Activated CD4-positive, alpha-beta memory T cell treated with anti-CD3 and anti-CD28 coated beads for 36 hours (primary cell): ENCODE measurements around the gene ECM2. TPM values are rescaled to one million over a fixed set of nuclear protein-coding genes. Genes with fewer than 3 reads are reported as not detected.

Source experiments
- CTCF ChIA-PET: fragments of 350-600 bp; sonication (Branson Sonifier 250); formaldehyde crosslinking; loops from one replicate; lab custom pipeline; 2021; ENCODE audit warnings: antibody characterized with exemption, inconsistent platforms; lab: Charles Lee
- POLR2A ChIA-PET: fragments of 350-600 bp; sonication (Branson Sonifier 250); formaldehyde crosslinking; loops from one replicate; lab custom pipeline; 2021; ENCODE audit warnings: antibody characterized with exemption; lab: Charles Lee
- DNase-seq: peaks from one replicate; pipeline ENCODE4 v3.0.0-alpha.2; 2020
- H3K27ac Mint-ChIP-seq: one replicate; pipeline ENCODE4 v1.8.0; 2021; ENCODE audit warnings: mixed read lengths
- H3K27me3 Mint-ChIP-seq: one replicate; pipeline ENCODE4 v1.8.0; 2021; ENCODE audit warnings: mixed read lengths
- H3K36me3 Mint-ChIP-seq: one replicate; pipeline ENCODE4 v1.8.0; 2021; ENCODE audit warnings: mixed read lengths
- H3K4me1 Mint-ChIP-seq: one replicate; pipeline ENCODE4 v1.8.0; 2021; ENCODE audit warnings: low read depth, mixed read lengths
- H3K4me3 Mint-ChIP-seq: one replicate; pipeline ENCODE4 v1.8.0; 2021; ENCODE audit warnings: mild to moderate bottlenecking, mixed read lengths
- H3K9me3 Mint-ChIP-seq: one replicate; pipeline ENCODE4 v1.8.0; 2021; ENCODE audit warnings: mixed read lengths
- intact Hi-C: fragments of 100-400 bp; cut with micrococcal nuclease; formaldehyde crosslinking; loops from one replicate; pipeline ENCODE4 v1.15.1; 2023
- total RNA-seq, 2 experiments: library from RNA; stranded (reverse); gene quantifications; one replicate each; pipeline ENCODE4 v1.2.3, GENCODE V29; 2021

ECM2 gene
- total RNA-seq, 2 experiments from 2014 or later = not detected

DNA sequence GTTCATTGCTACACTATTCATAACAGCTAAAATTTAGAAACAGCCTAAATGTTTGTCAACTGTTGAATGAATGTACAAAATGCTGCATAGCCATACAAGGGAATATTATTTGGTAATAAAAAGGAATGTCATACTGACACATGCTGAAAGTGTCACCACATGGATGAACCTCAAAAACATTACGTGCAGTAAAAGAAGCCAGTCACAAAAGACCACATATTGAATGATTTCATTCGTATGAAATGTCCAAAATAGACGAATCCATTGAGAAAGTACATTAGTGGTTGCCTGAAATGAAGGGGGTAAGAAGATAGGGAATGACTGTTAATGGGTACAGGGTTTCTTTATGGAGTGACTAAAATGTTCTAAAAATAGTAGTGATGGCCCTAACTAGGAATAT is 11.6 kb upstream of the ECM2 start:
- no peak overlapping the region for H3K27ac Mint-ChIP-seq
- no peaks in the 10 kb centered on the region for H3K27me3 Mint-ChIP-seq
- POLR2A ChIA-PET = no interaction called here

DNA sequence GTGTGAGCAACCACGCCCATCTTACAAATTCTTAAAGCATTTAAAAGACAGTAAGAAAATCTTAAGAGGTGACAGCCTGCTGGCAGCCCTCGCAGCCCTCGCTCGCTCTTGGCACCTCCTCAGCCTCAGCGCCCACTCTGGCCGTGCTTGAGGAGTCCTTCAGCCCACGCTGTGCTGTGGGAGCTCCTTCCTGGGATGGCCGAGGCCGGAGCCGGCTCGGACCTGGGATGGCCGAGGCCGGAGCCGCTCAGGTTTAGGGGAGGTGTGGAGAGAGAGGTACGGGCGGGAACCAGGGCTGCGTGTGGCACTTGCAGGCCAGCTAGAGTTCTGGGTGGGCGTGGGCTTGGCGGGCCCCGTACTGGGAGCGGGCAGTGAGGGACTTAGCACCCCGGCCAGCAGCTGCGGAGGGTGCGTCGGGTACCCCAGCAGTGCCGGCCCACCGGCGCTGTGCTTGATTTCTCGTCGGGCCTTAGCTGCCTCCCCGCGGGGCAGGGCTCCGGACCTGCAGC is 9.3 kb upstream of the ECM2 start:
- no peak overlapping the region for H3K4me3 Mint-ChIP-seq
- intact Hi-C loops = no loop called here
- no peaks in the 10 kb centered on the region for H3K27me3 Mint-ChIP-seq
- H3K9me3 Mint-ChIP-seq = no peaks in the 10 kb centered on the region
- ChIA-PET POLR2A (no interaction called here), CTCF (no interaction called here)
- DNase-seq = no peak
- H3K36me3 Mint-ChIP-seq = peaks cover 5% of the 10 kb centered on the region
- no peak overlapping the region for H3K27ac Mint-ChIP-seq
- H3K4me1 Mint-ChIP-seq = no peaks in the 10 kb centered on the region

More for the DNA sequence above, 11.6 kb upstream of the ECM2 start:
- Mint-ChIP-seq H3K4me1 (no peaks in the 10 kb centered on the region), H3K9me3 (no peaks in the 10 kb centered on the region), H3K4me3 (no peak overlapping the region), H3K36me3 (peaks cover 5% of the 10 kb centered on the region)
- intact Hi-C loops = no loop called here
- CTCF ChIA-PET = no interaction called here
- DNase-seq = no peak

DNA sequence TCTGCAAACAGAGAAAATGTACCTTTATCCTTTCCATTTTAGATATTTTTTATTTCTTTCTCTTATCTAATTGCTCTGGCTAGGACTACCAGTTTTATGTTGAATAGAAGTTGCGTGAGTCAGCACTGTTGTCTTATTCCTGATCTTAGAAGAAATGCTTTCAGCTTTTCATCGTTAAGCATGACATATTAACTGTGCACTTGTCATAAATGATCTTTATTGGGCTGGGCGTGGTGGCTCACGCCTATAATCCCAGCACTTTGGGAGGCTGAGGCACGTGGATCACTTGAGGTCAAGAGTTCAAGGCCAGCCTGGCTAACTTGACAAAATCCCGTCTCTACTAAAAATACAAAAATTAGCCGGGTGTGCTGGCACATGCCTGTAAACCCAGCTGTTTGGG is 8.2 kb upstream of the ECM2 start:
- ChIA-PET CTCF (no interaction called here), POLR2A (no interaction called here)
- DNase-seq = no peak
- Mint-ChIP-seq H3K4me1 (no peaks in the 10 kb centered on the region), H3K4me3 (no peak overlapping the region), H3K27me3 (no peaks in the 10 kb centered on the region), H3K36me3 (peaks cover 5% of the 10 kb centered on the region), H3K9me3 (no peaks in the 10 kb centered on the region), H3K27ac (no peak overlapping the region)
- intact Hi-C loops = no loop called here

DNA sequence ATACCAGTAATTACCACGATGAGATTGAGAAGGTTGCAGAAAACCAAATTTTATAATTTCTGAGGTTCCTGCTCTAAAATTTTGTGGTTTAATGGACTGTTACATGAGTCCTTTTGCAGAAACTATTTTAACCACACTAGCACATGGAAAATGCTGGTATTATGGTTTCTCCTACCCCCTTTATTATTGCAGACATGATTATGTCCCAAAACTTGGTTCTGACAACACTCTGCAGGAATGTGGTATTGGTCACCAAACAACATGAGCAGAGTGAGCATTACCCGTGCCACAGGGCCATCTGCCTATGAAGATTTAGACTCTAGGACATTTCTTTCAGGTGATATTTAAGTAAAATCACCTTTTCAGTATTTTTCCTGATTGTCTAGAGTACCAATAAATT is 2.8 kb upstream of the ECM2 start:
- H3K9me3 Mint-ChIP-seq = no peaks in the 10 kb centered on the region
- ChIA-PET CTCF (no interaction called here), POLR2A (no interaction called here)
- no peak overlapping the region for H3K27ac Mint-ChIP-seq
- no peak for DNase-seq
- peaks cover 7% of the 10 kb centered on the region for H3K4me1 Mint-ChIP-seq
- intact Hi-C loops = no loop called here
- H3K4me3 Mint-ChIP-seq = no peak overlapping the region
- no peaks in the 10 kb centered on the region for H3K36me3 Mint-ChIP-seq
- no peaks in the 10 kb centered on the region for H3K27me3 Mint-ChIP-seq

DNA sequence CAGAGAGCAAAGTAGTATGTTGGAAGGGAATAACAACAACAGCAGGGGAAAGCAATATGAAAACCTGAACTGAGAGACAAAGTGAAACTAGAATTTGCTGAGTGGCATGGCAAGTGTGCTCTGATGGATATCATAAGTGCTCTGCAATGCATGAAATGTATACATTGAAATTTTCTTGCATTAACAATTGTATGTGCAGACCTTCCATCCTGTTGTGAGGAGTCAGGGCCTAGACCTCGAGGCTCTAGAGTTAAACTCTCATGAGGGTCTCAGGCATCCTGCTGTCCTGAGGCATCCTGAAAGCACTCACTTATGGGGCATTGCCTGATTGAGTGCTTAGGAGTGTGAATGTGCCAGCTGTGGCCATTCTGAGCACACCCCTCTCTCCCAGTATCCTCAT is 1.1 kb downstream of the ECM2 start:
- CTCF ChIA-PET = no interaction called here
- POLR2A ChIA-PET = no interaction called here
- Mint-ChIP-seq H3K4me3 (no peak overlapping the region), H3K4me1 (peaks cover 7% of the 10 kb centered on the region), H3K36me3 (no peaks in the 10 kb centered on the region), H3K27me3 (no peaks in the 10 kb centered on the region), H3K9me3 (peaks cover 3% of the 10 kb centered on the region), H3K27ac (no peak overlapping the region)
- no peak for DNase-seq
- intact Hi-C loops = no loop called here

DNA sequence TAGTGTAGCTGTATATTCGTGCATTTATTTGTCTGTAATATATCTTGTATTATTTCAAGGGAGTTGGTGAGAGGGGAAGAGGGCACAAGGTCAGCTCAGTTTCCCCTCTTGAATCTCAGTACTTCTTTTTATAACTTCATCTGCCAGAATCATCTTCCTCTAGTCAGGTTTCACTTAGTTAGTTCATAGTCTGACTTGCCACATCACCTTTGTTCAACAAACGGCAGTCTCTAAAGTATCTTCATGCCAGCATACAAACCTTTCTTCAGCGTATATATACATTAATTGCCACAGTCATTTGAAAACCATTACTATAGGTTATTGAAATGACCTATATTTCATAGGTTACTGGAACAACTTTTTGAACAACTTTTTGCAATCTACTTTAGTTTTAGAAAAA is 1.6 kb downstream of the ECM2 start:
- no peak overlapping the region for H3K27ac Mint-ChIP-seq
- ChIA-PET POLR2A (no interaction called here), CTCF (no interaction called here)
- H3K36me3 Mint-ChIP-seq = no peaks in the 10 kb centered on the region
- intact Hi-C loops = no loop called here
- no peaks in the 10 kb centered on the region for H3K27me3 Mint-ChIP-seq
- H3K4me1 Mint-ChIP-seq = peaks cover 7% of the 10 kb centered on the region
- DNase-seq = no peak
- no peak overlapping the region for H3K4me3 Mint-ChIP-seq
- peaks cover 3% of the 10 kb centered on the region for H3K9me3 Mint-ChIP-seq

DNA sequence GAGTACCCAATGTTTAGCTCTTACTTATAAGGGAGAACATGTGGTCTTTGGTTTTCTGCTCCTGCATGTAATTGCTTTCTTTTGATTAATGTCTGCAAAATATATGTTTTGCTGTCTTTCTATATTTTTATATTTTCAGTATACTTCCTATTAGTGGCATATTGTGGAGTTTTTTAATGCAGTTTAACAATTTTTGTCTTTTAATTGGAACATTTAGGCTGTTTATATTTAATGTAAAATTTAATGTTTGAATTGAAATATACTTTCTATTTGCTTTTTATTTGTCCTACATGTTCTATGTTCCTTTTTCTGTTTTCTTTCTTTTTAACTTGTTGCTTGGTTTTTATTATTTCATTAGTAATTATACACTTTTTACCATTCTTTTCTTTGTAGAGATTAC is 4.9 kb downstream of the ECM2 start:
- POLR2A ChIA-PET = no interaction called here
- DNase-seq = no peak
- intact Hi-C loops = no loop called here
- no peak overlapping the region for H3K27ac Mint-ChIP-seq
- CTCF ChIA-PET = no interaction called here
- peaks cover 7% of the 10 kb centered on the region for H3K4me1 Mint-ChIP-seq
- no peaks in the 10 kb centered on the region for H3K36me3 Mint-ChIP-seq
- H3K4me3 Mint-ChIP-seq = no peak overlapping the region
- peaks cover 3% of the 10 kb centered on the region for H3K9me3 Mint-ChIP-seq
- no peaks in the 10 kb centered on the region for H3K27me3 Mint-ChIP-seq

DNA sequence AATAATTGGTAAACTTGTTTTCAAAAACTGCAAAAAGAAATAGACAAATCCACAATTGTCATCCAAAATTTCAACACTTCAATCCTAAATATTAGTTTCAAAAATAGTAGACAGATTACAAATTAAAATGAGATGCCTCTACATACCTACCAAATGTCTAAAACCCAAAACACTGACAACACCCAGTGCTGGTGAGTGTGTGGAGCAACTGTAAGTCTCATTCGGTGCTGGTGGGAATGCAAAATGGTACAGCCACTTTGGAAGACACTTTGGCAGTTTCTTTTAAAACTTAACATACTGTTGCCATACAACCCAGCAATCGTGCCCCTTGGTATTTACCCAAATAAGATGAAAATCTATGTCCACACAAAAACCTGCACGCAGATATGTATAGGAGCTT is 6.7 kb downstream of the ECM2 start:
- no peaks in the 10 kb centered on the region for H3K27me3 Mint-ChIP-seq
- H3K4me3 Mint-ChIP-seq = no peak overlapping the region
- intact Hi-C loops = no loop called here
- CTCF ChIA-PET = no interaction called here
- no peak for DNase-seq
- POLR2A ChIA-PET = no interaction called here
- H3K36me3 Mint-ChIP-seq = no peaks in the 10 kb centered on the region
- no peaks in the 10 kb centered on the region for H3K4me1 Mint-ChIP-seq
- H3K27ac Mint-ChIP-seq = no peak overlapping the region
- peaks cover 3% of the 10 kb centered on the region for H3K9me3 Mint-ChIP-seq

DNA sequence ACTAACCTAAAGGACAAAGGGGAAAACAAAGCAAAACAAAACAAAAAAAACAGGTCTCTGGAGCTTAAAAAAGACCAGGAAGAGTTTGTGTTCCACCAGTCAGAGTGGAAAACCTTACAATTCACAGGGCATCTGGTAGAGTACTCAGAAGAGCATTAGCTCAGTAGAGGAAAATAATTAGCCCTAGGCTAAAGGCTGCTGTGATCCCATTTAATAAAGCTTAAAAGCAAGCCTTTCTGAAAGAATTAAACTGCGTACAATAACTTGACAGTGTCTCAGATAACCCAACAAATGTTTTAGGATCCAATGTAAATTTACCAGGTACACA is 7.3 kb downstream of the ECM2 start:
- no peaks in the 10 kb centered on the region for H3K36me3 Mint-ChIP-seq
- ChIA-PET POLR2A (no interaction called here), CTCF (no interaction called here)
- peaks cover 3% of the 10 kb centered on the region for H3K9me3 Mint-ChIP-seq
- intact Hi-C loops = no loop called here
- no peaks in the 10 kb centered on the region for H3K27me3 Mint-ChIP-seq
- no peak for DNase-seq
- no peak overlapping the region for H3K27ac Mint-ChIP-seq
- H3K4me1 Mint-ChIP-seq = no peaks in the 10 kb centered on the region
- H3K4me3 Mint-ChIP-seq = no peak overlapping the region

DNA sequence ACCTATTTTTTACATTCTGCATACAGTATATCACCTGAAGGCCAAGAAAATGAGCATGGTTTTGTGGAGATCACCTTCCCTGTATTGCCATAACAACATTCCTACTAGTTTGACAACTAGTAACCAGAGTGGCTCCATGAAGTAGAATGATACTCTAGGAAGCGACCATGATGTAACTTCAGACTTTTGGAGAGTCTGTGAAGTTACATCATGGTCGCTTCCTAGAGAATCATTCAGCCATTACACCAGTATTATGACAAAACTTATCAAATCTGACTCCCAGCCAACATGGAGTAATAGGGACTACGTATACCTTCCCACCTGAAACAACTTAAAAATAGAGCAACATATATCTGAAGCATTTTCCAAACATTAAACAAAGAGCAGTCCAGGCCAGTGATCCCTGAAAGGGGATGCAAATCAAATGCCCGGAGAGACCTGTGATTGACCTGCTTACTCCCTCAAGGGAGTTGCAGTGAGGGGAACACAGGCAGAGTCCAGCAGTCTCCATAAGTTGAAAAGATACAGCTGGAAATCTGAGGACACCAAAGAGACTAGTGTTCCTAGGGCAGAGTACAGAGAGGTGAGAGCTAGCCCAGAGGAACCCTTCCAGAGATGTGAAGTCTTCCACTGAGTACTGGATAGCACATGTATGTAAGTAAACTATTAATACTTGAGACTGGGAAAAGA is 7.8 kb downstream of the ECM2 start:
- H3K4me3 Mint-ChIP-seq = no peak overlapping the region
- H3K36me3 Mint-ChIP-seq = no peaks in the 10 kb centered on the region
- no peaks in the 10 kb centered on the region for H3K4me1 Mint-ChIP-seq
- intact Hi-C loops = no loop called here
- CTCF ChIA-PET = no interaction called here
- POLR2A ChIA-PET = no interaction called here
- no peak for DNase-seq
- no peaks in the 10 kb centered on the region for H3K27me3 Mint-ChIP-seq
- H3K9me3 Mint-ChIP-seq = peaks cover 3% of the 10 kb centered on the region
- no peak overlapping the region for H3K27ac Mint-ChIP-seq

DNA sequence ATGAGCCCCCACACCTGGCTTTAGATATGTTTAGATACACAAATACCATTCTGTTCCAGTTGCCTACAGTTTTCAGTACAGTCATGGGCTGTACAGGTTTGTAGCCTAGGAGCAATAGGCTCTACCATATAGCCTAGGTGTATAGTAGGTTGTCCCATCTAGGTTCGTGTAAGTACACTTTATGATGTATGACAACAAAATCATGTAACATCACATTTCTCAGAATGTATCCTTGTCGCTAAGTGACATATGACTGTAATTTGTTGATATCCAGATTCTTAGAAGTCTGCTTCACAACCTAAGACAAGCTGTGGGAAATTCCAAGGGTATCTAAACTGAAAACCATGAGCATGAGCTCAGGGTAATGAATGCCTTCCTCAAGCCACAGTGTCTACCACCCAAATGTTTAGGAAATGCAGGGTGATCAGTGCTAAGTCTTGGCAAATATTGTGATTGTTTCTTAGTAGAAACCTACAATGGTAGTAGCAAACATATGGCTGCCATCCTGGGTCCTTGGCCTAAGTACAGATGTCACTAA is 8.4 kb downstream of the ECM2 start:
- ChIA-PET POLR2A (no interaction called here), CTCF (interaction anchor here (0.7 kb wide), 1 partner anchor 574 kb away, joined by 3 read pairs; no protein-coding TSS in a partner anchor)
- Mint-ChIP-seq H3K27ac (no peak overlapping the region), H3K4me3 (no peak overlapping the region), H3K36me3 (no peaks in the 10 kb centered on the region), H3K4me1 (no peaks in the 10 kb centered on the region), H3K27me3 (no peaks in the 10 kb centered on the region), H3K9me3 (peaks cover 2% of the 10 kb centered on the region)
- no peak for DNase-seq
- intact Hi-C loops = no loop called here

DNA sequence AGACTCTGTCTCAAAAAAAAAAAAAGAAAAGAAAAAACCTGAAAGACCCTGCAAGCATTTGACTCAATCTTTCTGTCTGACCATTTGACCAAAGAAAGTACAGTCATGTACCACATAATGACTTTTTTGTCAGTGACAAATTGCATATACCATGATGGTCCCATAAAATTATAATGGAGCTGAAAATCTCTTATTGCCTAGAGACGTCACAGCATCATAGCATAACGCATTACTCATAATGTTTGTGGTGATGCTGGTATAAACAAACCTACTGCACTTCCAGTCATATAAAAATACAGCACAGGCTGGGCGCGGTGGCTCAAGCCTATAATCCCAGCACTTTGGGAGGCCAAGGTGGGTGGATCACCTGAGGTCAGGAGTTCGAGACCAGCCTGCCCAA is 10.5 kb downstream of the ECM2 start:
- Mint-ChIP-seq H3K27ac (no peak overlapping the region), H3K36me3 (no peaks in the 10 kb centered on the region), H3K27me3 (no peaks in the 10 kb centered on the region), H3K4me1 (no peaks in the 10 kb centered on the region), H3K4me3 (no peak overlapping the region), H3K9me3 (no peaks in the 10 kb centered on the region)
- ChIA-PET POLR2A (no interaction called here), CTCF (interaction anchor here (1.7 kb wide), 1 partner anchor 384 kb away, joined by 4 read pairs; no protein-coding TSS in a partner anchor)
- no peak for DNase-seq
- intact Hi-C loops = no loop called here

DNA sequence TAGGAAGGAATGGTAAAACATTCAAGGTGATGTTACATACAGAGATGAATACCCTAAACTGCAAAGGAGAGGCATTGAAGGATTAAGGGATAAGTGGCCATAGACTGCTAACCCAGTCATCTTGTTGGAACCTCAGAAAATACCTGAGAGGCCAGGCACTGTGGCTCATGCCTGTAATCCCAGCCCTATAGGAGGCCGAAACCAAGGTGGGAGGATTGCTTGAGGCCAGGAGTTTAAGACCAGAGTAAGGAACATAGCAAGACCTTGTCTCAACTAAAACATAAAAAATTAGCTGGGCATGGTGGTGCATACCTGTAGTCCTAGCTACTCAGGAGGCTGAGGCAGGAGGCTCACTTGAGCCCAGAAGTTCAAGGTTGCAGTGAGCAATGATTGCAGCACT is 10.9 kb downstream of the ECM2 start:
- no peak overlapping the region for H3K27ac Mint-ChIP-seq
- no peak overlapping the region for H3K4me3 Mint-ChIP-seq
- H3K4me1 Mint-ChIP-seq = no peaks in the 10 kb centered on the region
- ChIA-PET POLR2A (no interaction called here), CTCF (no interaction called here)
- DNase-seq = no peak
- no peaks in the 10 kb centered on the region for H3K9me3 Mint-ChIP-seq
- no peaks in the 10 kb centered on the region for H3K27me3 Mint-ChIP-seq
- H3K36me3 Mint-ChIP-seq = no peaks in the 10 kb centered on the region
- intact Hi-C loops = no loop called here
